Chondrocyte (in vitro differentiated cells): ENCODE measurements around the gene COL5A1. TPM values are rescaled to one million over a fixed set of nuclear protein-coding genes. Genes with fewer than 3 reads are reported as not detected.
A peak's percentile ranks its signal among the peaks of the same experiment; 100 is the strongest.

Source experiments
- DNase-seq: peaks from one replicate; pipeline ENCODE4 v3.0.0; 2021; ENCODE audit warnings: mixed read lengths, low spot score
- H3K27ac Mint-ChIP-seq: one replicate; pipeline ENCODE4 v1.8.0; 2021; ENCODE audit warnings: mild to moderate bottlenecking, moderate library complexity, mixed read lengths; ENCODE audit not compliant: unreplicated experiment
- H3K27me3 Mint-ChIP-seq: 2 replicates; pipeline ENCODE4 v1.8.0; 2021; ENCODE audit warnings: low read depth, mixed read lengths
- H3K36me3 Mint-ChIP-seq: 2 replicates; pipeline ENCODE4 v1.8.0; 2021; ENCODE audit warnings: low read depth, mixed read lengths
- H3K4me1 Mint-ChIP-seq: 2 replicates; pipeline ENCODE4 v1.8.0; 2021; ENCODE audit warnings: low read depth, mild to moderate bottlenecking, mixed read lengths
- H3K4me3 Mint-ChIP-seq: one replicate; pipeline ENCODE4 v1.8.0; 2021; ENCODE audit warnings: mild to moderate bottlenecking, moderate library complexity, mixed read lengths; ENCODE audit not compliant: unreplicated experiment
- H3K9me3 Mint-ChIP-seq: 2 replicates; pipeline ENCODE4 v1.8.0; 2021; ENCODE audit warnings: low read depth, mixed read lengths
- total RNA-seq: library from RNA; stranded (reverse); gene quantifications from 3 replicates; pipeline ENCODE4 v1.2.1, GENCODE V29; 2021
- TF ChIP-seq, protein P1 (sequence below): fragments of 200-600 bp; sonication (generic); IDR thresholded peaks from 2 replicates; pipeline ENCODE4 v1.5.0; 2021; ENCODE audit warnings: antibody characterized with exemption, mild to moderate bottlenecking, moderate library complexity

Gene COL5A1
- total RNA-seq, 1 donor from 2014 or later = 2,235 TPM

DNA sequence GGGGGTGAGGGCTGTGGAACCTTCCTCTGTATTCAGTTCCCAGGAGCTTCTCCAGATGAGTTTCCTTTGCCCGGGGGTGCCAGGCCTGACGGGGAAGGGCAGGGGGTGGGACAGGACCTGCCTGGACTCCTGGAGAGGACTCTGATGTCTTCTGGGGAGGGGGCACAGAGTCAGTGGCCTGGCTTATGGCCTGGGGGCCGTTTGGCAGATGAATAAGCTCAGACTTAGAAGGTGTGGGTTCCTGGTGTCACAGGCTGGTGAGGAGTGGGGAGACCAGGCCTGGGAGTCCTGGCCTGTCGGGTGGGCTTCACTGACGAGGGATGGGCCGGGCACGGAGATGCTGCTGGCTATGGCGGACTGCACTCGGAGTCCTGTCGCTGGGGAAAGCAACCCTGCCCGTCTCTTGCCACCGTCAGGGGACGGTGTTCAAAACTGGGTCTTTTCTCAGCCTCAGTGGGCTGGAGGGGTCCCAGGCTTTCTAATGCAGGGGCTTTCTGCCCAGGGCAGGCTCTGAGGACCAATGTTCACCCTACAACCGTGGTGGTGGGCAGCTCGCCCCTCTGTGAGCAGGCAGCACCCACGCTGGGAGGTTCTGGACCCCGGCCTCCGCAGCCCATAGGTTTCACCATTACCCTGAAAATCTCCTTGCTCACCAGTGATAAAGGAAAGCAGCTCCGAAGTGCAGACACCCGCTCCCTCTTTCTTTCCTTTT, 16.2 kb downstream of the COL5A1 start:
- no peaks in the 10 kb centered on the region for H3K27me3 Mint-ChIP-seq
- peak; percentile 69 for DNase-seq
- H3K27ac Mint-ChIP-seq = peak overlapping the region; percentile 12
- H3K4me3 Mint-ChIP-seq = no peak overlapping the region
- H3K4me1 Mint-ChIP-seq = peaks cover 63% of the 10 kb centered on the region
- no peaks in the 10 kb centered on the region for H3K9me3 Mint-ChIP-seq
- peaks cover 12% of the 10 kb centered on the region for H3K36me3 Mint-ChIP-seq
- TF ChIP-seq, protein P1, sequence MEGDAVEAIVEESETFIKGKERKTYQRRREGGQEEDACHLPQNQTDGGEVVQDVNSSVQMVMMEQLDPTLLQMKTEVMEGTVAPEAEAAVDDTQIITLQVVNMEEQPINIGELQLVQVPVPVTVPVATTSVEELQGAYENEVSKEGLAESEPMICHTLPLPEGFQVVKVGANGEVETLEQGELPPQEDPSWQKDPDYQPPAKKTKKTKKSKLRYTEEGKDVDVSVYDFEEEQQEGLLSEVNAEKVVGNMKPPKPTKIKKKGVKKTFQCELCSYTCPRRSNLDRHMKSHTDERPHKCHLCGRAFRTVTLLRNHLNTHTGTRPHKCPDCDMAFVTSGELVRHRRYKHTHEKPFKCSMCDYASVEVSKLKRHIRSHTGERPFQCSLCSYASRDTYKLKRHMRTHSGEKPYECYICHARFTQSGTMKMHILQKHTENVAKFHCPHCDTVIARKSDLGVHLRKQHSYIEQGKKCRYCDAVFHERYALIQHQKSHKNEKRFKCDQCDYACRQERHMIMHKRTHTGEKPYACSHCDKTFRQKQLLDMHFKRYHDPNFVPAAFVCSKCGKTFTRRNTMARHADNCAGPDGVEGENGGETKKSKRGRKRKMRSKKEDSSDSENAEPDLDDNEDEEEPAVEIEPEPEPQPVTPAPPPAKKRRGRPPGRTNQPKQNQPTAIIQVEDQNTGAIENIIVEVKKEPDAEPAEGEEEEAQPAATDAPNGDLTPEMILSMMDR = no peak

DNA sequence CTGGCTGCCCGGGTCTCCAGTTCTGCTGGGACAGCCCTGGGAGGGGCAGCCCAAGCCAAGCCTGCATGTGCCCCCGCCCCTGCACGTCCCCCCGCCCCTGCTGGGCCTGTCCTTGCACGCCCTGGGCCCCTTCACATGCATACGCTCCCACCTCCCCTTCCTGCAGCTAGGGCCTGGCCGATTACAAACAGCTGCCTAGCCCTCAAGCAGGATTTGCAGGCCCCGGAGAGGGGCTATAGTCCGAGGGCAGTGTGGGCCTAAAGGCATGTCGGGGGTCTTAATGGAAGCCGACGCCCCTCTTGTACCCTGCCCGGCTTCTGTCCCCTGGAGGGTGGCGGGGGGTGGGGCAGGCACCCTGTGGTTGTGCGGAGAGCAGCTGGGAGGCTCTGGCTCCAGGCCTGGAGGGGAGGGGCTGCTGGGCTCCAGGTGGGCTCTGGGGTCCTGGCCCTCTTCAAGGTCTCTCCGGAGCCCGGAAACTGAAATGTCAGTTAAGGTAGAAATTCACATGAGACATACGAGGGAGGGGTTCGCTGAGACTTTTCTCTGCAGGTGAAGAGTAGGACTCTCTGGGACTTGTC, 16.9 kb downstream of the COL5A1 start:
- Mint-ChIP-seq H3K27ac (peak overlapping the region; percentile 99), H3K4me1 (peaks cover 63% of the 10 kb centered on the region)
- TF ChIP-seq, protein P1 = no peak

DNA sequence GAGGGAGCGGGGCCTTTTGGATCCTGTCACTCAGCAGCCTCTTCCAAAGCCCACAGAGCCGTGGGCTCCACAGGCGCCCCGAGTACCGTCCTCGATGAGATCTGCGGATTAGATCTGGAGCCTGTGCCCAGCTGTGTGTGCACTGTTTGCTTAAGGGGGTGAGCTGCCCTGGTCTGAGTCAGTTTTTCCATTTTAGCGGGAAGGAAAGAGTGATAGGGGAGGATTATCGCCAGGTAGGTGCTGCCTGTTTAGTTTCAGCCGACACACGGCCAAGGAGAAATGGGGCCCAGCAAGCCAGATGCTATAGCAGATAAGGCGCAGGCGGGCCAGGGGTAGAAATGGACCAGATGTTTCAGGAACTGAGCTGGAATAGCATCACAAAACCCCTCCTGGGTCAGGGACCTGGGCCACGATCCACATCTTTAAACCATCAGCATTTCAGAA, 18.1 kb downstream of the COL5A1 start:
- H3K4me1 Mint-ChIP-seq = peaks cover 71% of the 10 kb centered on the region
- DNase-seq = peak; percentile 58
- TF ChIP-seq, protein P1 = no peak
- H3K4me3 Mint-ChIP-seq = no peak overlapping the region
- H3K27ac Mint-ChIP-seq = peak overlapping the region; percentile 99
- peaks cover 20% of the 10 kb centered on the region for H3K36me3 Mint-ChIP-seq
- no peaks in the 10 kb centered on the region for H3K27me3 Mint-ChIP-seq
- H3K9me3 Mint-ChIP-seq = no peaks in the 10 kb centered on the region

More for the DNA sequence above, 16.9 kb downstream of the COL5A1 start:
- Mint-ChIP-seq H3K27me3 (no peaks in the 10 kb centered on the region), H3K36me3 (peaks cover 14% of the 10 kb centered on the region), H3K9me3 (no peaks in the 10 kb centered on the region), H3K4me3 (no peak overlapping the region)
- peak; percentile 79 for DNase-seq

DNA sequence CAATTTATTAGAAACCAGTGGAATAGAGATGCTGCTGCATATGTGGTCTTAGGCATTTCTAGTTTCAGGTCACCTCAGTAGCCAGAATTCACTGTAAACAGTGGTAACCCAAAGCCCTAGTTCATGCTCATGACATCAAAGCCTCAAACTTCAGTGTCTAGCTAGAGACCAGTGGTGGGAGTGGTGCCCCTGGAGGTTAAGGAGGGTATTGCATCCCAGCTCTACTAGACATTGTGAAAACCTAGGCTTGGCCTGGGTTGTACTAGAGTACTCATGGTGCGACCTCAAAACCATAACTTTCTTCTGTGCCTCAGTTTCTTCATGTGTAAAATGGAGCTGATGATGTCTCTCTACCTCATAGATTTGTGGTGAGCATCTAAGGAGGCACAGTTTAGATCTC, 18.8 kb downstream of the COL5A1 start:
- H3K4me3 Mint-ChIP-seq = no peak overlapping the region
- no peaks in the 10 kb centered on the region for H3K27me3 Mint-ChIP-seq
- peaks cover 76% of the 10 kb centered on the region for H3K4me1 Mint-ChIP-seq
- H3K36me3 Mint-ChIP-seq = peaks cover 25% of the 10 kb centered on the region
- no peaks in the 10 kb centered on the region for H3K9me3 Mint-ChIP-seq
- no peak for DNase-seq
- TF ChIP-seq, protein P1 = peak; percentile 80
- H3K27ac Mint-ChIP-seq = peak overlapping the region; percentile 99

DNA sequence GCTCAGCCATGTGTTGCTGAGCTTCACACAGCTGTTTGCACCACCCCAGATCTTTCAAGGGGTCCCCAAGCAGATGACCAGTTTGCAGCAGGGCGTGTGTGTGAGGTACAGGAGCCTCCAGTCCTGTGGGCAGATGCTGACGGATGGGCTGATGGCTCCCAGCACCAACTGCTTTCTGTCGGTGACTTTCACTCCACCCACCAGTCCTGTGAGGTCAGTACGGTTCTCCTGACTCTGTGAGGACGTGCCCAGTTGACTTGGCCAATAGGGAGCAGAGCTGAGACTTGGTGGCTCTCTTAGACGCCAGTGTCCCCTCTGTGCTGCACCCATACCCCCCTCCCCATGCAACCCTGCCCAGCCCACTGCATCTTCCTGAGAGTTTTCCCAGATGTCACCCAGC, 19.7 kb downstream of the COL5A1 start:
- H3K36me3 Mint-ChIP-seq = peaks cover 27% of the 10 kb centered on the region
- no peaks in the 10 kb centered on the region for H3K9me3 Mint-ChIP-seq
- peak overlapping the region; percentile 99 for H3K27ac Mint-ChIP-seq
- peak; percentile 49 for DNase-seq
- no peaks in the 10 kb centered on the region for H3K27me3 Mint-ChIP-seq
- TF ChIP-seq, protein P1 = no peak
- peak overlapping the region; percentile 48 for H3K4me3 Mint-ChIP-seq
- peaks cover 80% of the 10 kb centered on the region for H3K4me1 Mint-ChIP-seq
